Measurements from ENCODE around the gene ITCH.

DNA sequence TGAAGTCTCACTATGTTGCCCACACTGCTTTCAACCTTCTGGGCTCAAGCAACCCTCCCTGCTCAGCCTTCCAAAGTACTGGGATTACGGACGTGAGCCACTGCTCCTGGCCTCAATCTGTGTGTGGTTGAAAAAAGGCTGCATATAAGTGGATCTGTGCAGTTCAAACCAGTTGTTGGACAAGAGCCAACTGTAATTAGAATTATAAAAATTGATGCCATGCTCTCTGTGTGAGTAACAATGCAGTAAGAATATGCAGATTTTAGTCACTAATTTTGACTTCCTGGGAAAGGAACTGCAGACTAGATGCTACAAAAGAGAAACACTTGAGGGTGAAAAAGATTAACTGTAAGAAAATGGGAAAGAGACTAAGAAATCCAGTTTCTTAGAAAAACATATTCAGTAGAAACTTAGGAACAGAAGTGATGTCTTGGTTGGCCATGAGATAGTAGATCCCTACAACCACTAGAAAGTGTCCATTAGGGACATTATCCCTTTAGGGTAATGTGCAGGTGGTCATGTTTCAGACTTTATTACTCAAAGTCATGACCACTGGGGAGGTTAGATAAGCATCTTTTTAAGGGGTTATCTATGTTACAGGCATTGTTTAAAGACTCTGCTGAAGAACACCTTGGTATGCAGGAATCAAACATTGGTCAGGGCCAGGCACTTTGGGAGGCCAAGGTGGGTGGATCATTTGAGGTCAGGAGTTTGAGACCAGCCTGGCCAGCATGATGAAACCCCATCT is 26.3 kb downstream of the ITCH start:
- TF ChIP-seq, protein P1, sequence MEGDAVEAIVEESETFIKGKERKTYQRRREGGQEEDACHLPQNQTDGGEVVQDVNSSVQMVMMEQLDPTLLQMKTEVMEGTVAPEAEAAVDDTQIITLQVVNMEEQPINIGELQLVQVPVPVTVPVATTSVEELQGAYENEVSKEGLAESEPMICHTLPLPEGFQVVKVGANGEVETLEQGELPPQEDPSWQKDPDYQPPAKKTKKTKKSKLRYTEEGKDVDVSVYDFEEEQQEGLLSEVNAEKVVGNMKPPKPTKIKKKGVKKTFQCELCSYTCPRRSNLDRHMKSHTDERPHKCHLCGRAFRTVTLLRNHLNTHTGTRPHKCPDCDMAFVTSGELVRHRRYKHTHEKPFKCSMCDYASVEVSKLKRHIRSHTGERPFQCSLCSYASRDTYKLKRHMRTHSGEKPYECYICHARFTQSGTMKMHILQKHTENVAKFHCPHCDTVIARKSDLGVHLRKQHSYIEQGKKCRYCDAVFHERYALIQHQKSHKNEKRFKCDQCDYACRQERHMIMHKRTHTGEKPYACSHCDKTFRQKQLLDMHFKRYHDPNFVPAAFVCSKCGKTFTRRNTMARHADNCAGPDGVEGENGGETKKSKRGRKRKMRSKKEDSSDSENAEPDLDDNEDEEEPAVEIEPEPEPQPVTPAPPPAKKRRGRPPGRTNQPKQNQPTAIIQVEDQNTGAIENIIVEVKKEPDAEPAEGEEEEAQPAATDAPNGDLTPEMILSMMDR (IDR thresholded peaks at IDR 0.05): no peak
- TF ChIP-seq POLR2A (IDR thresholded peaks at IDR 0.05): no peak

All from sigmoid colon (tissue), 3 donors.